ENCODE results near the gene ZFHX2. TPM values are rescaled to one million over a fixed set of nuclear protein-coding genes. Genes with fewer than 3 reads are reported as not detected.

Gene ZFHX2
- total RNA-seq = 0.52 and 0.83 TPM in 2 replicates

DNA sequence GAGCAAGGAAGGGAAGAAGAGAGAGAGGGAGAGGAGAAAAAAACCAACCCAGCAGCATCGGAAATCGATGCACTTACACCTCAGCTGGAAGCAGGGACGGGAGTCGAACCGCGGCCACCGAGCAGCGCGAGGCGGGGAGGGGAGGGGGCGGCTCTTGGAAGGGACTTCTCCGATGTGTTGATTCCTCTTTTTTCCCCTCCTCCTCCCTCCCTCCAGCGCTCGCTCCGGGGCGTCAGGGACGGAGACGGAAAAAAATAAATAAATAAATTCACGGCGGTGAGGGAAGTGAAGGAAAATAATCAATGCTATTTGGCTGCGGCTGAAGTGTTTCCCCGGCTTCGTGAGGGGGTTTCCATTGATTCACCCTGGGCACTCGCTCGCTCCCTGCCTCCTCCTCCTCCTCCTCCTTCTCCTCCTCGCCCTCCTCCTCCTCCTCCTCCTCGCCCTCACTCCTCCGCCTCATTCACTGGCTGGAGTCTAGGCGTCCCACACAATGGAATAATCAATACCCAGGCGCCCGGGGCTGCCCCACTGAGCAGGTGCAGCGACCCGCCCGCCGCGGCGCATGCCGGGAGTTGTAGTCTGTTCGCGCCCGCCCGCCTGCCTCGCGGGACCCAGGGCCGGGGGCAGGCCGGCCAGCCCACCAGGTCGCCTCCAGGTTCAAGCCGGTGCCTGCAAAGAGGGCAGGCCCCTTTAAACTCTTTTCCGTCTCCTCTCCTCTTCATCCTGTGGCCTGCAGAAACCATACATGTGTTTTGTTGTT is at the start of gene ZFHX2:
Gene ZFHX2, minus strand, starts transcription at position 500 of the 763 bp plus-strand sequence. CDS start 16,440 bp downstream, outside the sequence.

DNA sequence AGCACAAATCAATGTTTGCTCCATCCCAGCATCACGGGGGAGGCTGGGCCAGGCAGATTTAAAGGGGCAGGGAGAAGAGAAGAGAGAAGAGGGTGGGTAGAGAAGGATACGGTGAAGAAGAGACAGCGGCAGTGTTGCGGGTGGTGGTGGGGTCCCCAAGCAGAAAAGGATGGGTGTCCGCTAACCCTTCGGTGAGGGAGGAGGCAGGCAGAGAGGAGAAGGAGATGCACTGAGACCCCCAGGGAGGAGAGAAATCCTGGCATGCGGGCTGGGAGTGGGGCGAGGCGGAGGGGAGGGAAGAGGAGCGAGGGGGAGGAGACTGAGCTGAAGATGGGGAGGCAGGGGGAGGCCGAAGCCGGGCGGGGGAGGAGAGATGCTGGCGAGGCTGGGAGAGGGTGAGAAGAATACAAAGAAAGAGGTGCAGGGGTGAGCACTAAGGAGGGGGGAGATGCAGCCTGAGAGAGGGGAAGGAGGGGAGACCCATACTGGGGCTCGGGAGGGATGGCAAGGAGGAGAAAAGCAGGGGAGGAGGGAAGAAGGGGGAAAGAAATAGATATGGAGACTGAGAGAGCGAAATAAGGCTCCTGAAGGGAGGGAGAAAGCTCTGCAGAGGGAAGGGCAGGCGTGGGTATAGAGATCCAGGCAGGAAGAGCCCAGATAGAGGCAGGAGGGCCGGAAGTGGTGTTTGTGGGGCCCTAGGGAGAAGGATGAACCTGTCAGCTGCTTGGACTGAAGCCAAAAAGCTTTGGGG is 27.2 kb upstream of the ZFHX2 start, which contains the start of gene JPH4:
Gene JPH4, minus strand, starts transcription at position 231 of the 751 bp plus-strand sequence. CDS start 1,337 bp downstream, outside the sequence.

DNA sequence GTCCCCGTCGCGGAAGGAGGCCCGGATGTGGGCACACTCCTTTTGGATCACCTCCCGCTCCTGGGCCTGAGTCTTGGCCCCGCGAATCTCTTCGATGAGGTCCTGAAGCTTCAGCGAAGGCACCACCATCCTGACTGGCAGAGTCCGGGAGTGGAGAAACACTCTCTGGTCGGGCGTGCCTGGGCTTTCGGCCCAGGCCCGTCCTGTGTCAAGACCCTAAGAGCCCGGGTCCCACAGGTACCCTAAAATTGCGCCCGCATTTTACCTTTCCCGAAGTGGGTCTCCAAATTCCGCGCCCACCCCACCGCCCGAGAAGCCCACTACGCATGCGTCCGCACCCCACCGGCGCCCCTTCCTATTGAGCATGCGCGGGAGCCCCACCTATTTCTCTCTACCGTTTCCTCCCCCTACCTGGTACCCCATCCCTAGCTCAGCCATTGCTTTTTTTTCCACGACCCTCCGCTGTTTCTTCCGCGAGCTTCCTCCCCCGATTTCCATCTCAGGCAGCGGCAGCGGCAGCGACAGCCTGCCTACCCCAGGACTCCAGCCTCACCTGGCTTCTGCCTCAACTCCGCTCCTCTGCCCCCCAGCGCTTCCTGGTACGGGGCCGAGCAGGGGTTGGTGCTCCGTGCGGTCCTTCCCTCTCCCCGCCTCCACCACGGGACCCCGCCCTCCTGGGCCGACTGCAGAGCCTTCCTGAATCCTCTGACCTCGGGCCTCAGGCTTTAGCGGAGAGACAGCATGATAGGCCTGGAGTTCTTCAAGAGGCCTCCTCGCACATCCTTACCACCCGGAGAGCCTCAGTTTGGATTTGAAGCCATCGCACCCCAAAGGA is 15.8 kb upstream of the ZFHX2 start, which contains the start of gene AP1G2:
Gene AP1G2, minus strand, starts transcription at position 606 of the 835 bp plus-strand sequence. Its CDS starts 477 bp downstream, at position 129.

GRCh38 chr14:23555882-23556699 is 4.5 kb upstream of the ZFHX2 start, which contains the start of gene THTPA:
Gene THTPA, plus strand, starts transcription at chr14:23556271. Its CDS starts 487 bp downstream, at chr14:23556758.

Other genes with a start within 250 kb of the ZFHX2 start
- gene PPP1R3E, start 248.9 kb downstream of the ZFHX2 start, total RNA-seq = 3.9 and 5.0 TPM in 2 replicates
- 31.4 and 31.5 TPM in 2 replicates for gene BCL2L2, start 244.9 kb downstream of the ZFHX2 start, total RNA-seq
- gene PABPN1, start 230.3 kb downstream of the ZFHX2 start, total RNA-seq = 59.7 and 77.2 TPM in 2 replicates
- gene SLC22A17, start 198.9 kb downstream of the ZFHX2 start, total RNA-seq = 31.1 and 46.3 TPM in 2 replicates
- 4.7 and 15.0 TPM in 2 replicates for gene EFS, start 186.6 kb downstream of the ZFHX2 start, total RNA-seq
- not detected in 2 replicates for gene IL25, start 179.0 kb downstream of the ZFHX2 start, total RNA-seq
- gene CMTM5, start 174.7 kb downstream of the ZFHX2 start, total RNA-seq = 0.17 and 0.65 TPM in 2 replicates
- gene MYH6, start 143.5 kb downstream of the ZFHX2 start, total RNA-seq = not detected in 2 replicates
- not detected in 2 replicates for gene MYH7, start 116.1 kb downstream of the ZFHX2 start, total RNA-seq
- gene NGDN, start 82.1 kb downstream of the ZFHX2 start, total RNA-seq = 28.5 and 31.1 TPM in 2 replicates
- 25.5 and 26.2 TPM in 2 replicates for gene THTPA, start 4.5 kb upstream of the ZFHX2 start, total RNA-seq
- gene AP1G2, start 16.0 kb upstream of the ZFHX2 start, total RNA-seq = 10.2 and 10.6 TPM in 2 replicates
- gene JPH4, start 27.0 kb upstream of the ZFHX2 start, total RNA-seq = not detected in 2 replicates
- not detected in 2 replicates for gene DHRS2, start 84.6 kb upstream of the ZFHX2 start, total RNA-seq